ENCODE measurements around the gene ZYX.

ZYX gene

GRCh38 chr7:143367972-143368371, 13.2 kb upstream of the ZYX start:
- Histone ChIP-seq H3K4me1 (ENCODE audit: control insufficient read depth, low read depth, low read length) (peaks cover 4% of the 10 kb centered on the region), H3K27ac (ENCODE audit: low read depth, low read length) (no peak overlapping the region), H2BK5ac (ENCODE audit: low read length) (no peak overlapping the region), H3K23ac (ENCODE audit: low read length) (no peak overlapping the region), H3K36me3 (ENCODE audit: control insufficient read depth, insufficient read depth, low read length) (no peaks in the 10 kb centered on the region), H4K5ac (ENCODE audit: low read length) (no peak overlapping the region), H3K79me1 (ENCODE audit: low read length) (no peaks in the 10 kb centered on the region), H3K4ac (ENCODE audit: low read depth, low read length) (no peak overlapping the region), H2BK120ac (ENCODE audit: low read depth, low read length) (no peak overlapping the region), H3K4me2 (ENCODE audit: low read length) (no peak overlapping the region), H2AK5ac (ENCODE audit: low read length) (no peak overlapping the region), H3K56ac (ENCODE audit: low read length) (no peak overlapping the region), H3K27me3 (ENCODE audit: insufficient read depth, low read length, poor library complexity) (no peaks in the 10 kb centered on the region), H3K4me3 (ENCODE audit: low read length) (no peak overlapping the region), H3K18ac (ENCODE audit: low read length) (no peak overlapping the region), H3K79me2 (ENCODE audit: control insufficient read depth, insufficient read depth, low read length) (no peaks in the 10 kb centered on the region), H2BK15ac (replicated peaks; ENCODE audit: low read depth) (no peak overlapping the region), H4K8ac (ENCODE audit: low read depth, low read length) (no peak overlapping the region), H3K9ac (ENCODE audit: low read length) (no peak overlapping the region)
- DNase-seq = no peak
- WGBS (ENCODE audit: extremely low coverage, insufficient coverage, low lambda C conversion rate) = no CpG with 5 or more reads among the region's 4 CpGs

GRCh38 chr7:143368387-143368786, 12.8 kb upstream of the ZYX start:
- Histone ChIP-seq H4K8ac (ENCODE audit: low read depth, low read length) (no peak overlapping the region), H3K4me3 (ENCODE audit: low read length) (no peak overlapping the region), H3K9ac (ENCODE audit: low read length) (no peak overlapping the region), H3K27me3 (ENCODE audit: insufficient read depth, low read length, poor library complexity) (no peaks in the 10 kb centered on the region), H3K56ac (ENCODE audit: low read length) (no peak overlapping the region), H3K4me1 (ENCODE audit: control insufficient read depth, low read depth, low read length) (peaks cover 2% of the 10 kb centered on the region), H2AK5ac (ENCODE audit: low read length) (no peak overlapping the region), H3K18ac (ENCODE audit: low read length) (no peak overlapping the region), H2BK5ac (ENCODE audit: low read length) (no peak overlapping the region), H3K79me1 (ENCODE audit: low read length) (no peaks in the 10 kb centered on the region), H3K4me2 (ENCODE audit: low read length) (no peak overlapping the region), H3K4ac (ENCODE audit: low read depth, low read length) (no peak overlapping the region), H4K5ac (ENCODE audit: low read length) (no peak overlapping the region), H3K27ac (ENCODE audit: low read depth, low read length) (no peak overlapping the region), H2BK15ac (replicated peaks; ENCODE audit: low read depth) (no peak overlapping the region), H2BK120ac (ENCODE audit: low read depth, low read length) (no peak overlapping the region), H3K23ac (ENCODE audit: low read length) (no peak overlapping the region), H3K79me2 (ENCODE audit: control insufficient read depth, insufficient read depth, low read length) (no peaks in the 10 kb centered on the region), H3K36me3 (ENCODE audit: control insufficient read depth, insufficient read depth, low read length) (no peaks in the 10 kb centered on the region)
- DNase-seq = no peak
- no CpG with 5 or more reads among the region's 1 CpG for WGBS (ENCODE audit: extremely low coverage, insufficient coverage, low lambda C conversion rate)

DNA sequence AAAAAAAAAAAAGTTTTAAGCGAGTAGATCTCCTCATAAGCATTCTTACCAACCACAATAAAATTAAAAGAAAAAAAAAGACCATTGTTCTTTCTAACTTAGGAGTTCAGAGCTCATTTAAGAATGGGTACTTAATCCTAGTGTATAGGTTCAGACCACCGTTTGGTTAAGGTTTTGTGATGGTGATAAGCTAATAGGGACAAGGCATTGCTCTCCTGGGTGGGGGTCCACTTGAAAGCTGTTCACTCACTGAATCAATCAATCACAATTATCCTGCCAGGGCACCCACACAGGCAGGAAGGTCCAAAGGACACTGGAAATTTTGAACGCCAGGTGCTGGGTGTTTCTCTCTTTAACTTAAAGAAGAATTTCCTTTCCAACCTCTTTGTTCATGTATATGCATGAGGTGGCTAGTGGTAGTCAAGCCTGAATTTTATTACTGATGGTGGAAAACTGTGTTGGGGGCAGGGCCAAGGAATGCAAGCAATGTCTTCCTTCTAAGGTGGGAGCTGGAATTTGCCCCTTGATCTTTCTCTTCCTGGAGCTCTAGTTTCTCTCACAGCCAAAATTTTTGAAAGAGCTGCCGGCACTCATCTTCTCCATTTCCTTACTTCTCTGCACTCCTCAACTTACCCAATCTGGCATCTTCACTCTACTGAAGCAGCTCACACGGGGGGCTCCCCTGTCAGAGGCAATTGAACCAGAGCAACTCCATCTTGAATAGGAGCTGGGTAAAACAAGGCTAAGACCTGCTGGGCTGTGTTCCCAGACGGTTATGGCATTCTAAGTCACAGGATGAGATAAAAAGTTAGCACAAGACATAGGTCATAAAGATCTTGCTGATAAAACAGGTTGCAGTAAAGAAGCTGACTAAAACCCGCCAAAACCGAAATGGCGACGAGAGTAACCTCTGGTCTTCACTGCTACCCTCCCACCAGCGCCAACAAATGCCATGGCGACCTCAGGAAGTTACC, 11.2 kb upstream of the ZYX start:
- Histone ChIP-seq H3K4me1 (ENCODE audit: control insufficient read depth, low read depth, low read length) (peaks cover 4% of the 10 kb centered on the region), H3K79me2 (ENCODE audit: control insufficient read depth, insufficient read depth, low read length) (no peaks in the 10 kb centered on the region), H3K27ac (ENCODE audit: low read depth, low read length) (peak overlapping the region; percentile 53), H3K79me1 (ENCODE audit: low read length) (no peaks in the 10 kb centered on the region), H3K4me2 (ENCODE audit: low read length) (no peak overlapping the region), H3K4me3 (ENCODE audit: low read length) (no peak overlapping the region), H3K18ac (ENCODE audit: low read length) (peak overlapping the region; percentile 87), H2BK15ac (replicated peaks; ENCODE audit: low read depth) (no peak overlapping the region), H3K27me3 (ENCODE audit: insufficient read depth, low read length, poor library complexity) (no peaks in the 10 kb centered on the region), H2BK5ac (ENCODE audit: low read length) (no peak overlapping the region), H3K36me3 (ENCODE audit: control insufficient read depth, insufficient read depth, low read length) (no peaks in the 10 kb centered on the region), H3K23ac (ENCODE audit: low read length) (no peak overlapping the region), H4K5ac (ENCODE audit: low read length) (no peak overlapping the region), H2AK5ac (ENCODE audit: low read length) (no peak overlapping the region), H4K8ac (ENCODE audit: low read depth, low read length) (no peak overlapping the region), H3K9ac (ENCODE audit: low read length) (no peak overlapping the region), H3K4ac (ENCODE audit: low read depth, low read length) (no peak overlapping the region), H2BK120ac (ENCODE audit: low read depth, low read length) (peak overlapping the region; percentile 39), H3K56ac (ENCODE audit: low read length) (peak overlapping the region; percentile 27)
- DNase-seq = peak; percentile 87
- WGBS (ENCODE audit: extremely low coverage, insufficient coverage, low lambda C conversion rate) = no CpG with 5 or more reads among the region's 12 CpGs

GRCh38 chr7:143372070-143372469, 9.1 kb upstream of the ZYX start:
- Histone ChIP-seq H3K18ac (ENCODE audit: low read length) (no peak overlapping the region), H2BK15ac (replicated peaks; ENCODE audit: low read depth) (no peak overlapping the region), H3K79me2 (ENCODE audit: control insufficient read depth, insufficient read depth, low read length) (no peaks in the 10 kb centered on the region), H3K27me3 (ENCODE audit: insufficient read depth, low read length, poor library complexity) (no peaks in the 10 kb centered on the region), H3K4me1 (ENCODE audit: control insufficient read depth, low read depth, low read length) (peaks cover 4% of the 10 kb centered on the region), H2AK5ac (ENCODE audit: low read length) (no peak overlapping the region), H4K8ac (ENCODE audit: low read depth, low read length) (no peak overlapping the region), H3K36me3 (ENCODE audit: control insufficient read depth, insufficient read depth, low read length) (no peaks in the 10 kb centered on the region), H3K4me2 (ENCODE audit: low read length) (no peak overlapping the region), H3K4ac (ENCODE audit: low read depth, low read length) (no peak overlapping the region), H3K23ac (ENCODE audit: low read length) (no peak overlapping the region), H3K56ac (ENCODE audit: low read length) (no peak overlapping the region), H2BK5ac (ENCODE audit: low read length) (no peak overlapping the region), H3K79me1 (ENCODE audit: low read length) (no peaks in the 10 kb centered on the region), H3K27ac (ENCODE audit: low read depth, low read length) (no peak overlapping the region), H3K4me3 (ENCODE audit: low read length) (no peak overlapping the region), H2BK120ac (ENCODE audit: low read depth, low read length) (no peak overlapping the region), H4K5ac (ENCODE audit: low read length) (no peak overlapping the region), H3K9ac (ENCODE audit: low read length) (no peak overlapping the region)
- no peak for DNase-seq
- no CpG with 5 or more reads among the region's 4 CpGs for WGBS (ENCODE audit: extremely low coverage, insufficient coverage, low lambda C conversion rate)

DNA sequence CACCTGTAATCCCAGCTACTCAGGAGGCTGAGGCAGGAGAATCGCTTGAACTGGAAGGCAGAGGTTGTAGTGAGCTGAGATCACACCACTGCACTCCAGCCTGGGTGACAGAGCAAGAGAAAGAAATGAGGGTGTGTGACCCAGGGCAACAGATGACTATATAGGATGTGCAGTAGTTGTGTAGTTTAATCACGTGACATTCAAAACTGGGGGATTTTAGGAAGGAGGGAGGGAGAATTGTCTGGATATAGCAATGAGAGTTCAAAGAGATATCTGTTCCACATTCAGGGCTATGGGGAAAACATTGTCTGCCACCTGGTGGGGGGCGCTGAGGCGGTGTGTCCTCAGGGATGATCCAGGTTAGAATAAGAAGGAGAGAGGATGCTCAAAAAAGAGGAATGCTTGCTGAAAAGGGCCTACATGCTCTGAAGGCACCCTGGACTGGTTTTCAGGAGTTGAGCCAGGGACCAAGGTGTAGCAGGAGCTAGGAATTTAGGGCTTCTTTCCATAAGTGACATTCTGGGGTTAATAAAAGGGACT, 7.8 kb upstream of the ZYX start:
- H3K23ac ChIP-seq (ENCODE audit: low read length) = no peak overlapping the region
- H2BK15ac ChIP-seq (replicated peaks; ENCODE audit: low read depth) = no peak overlapping the region
- H2BK5ac ChIP-seq (ENCODE audit: low read length) = no peak overlapping the region
- H3K79me2 ChIP-seq (ENCODE audit: control insufficient read depth, insufficient read depth, low read length) = no peaks in the 10 kb centered on the region
- no peak overlapping the region for H3K9ac ChIP-seq (ENCODE audit: low read length)
- no peak overlapping the region for H2AK5ac ChIP-seq (ENCODE audit: low read length)
- no peak overlapping the region for H4K5ac ChIP-seq (ENCODE audit: low read length)
- no peaks in the 10 kb centered on the region for H3K27me3 ChIP-seq (ENCODE audit: insufficient read depth, low read length, poor library complexity)
- no peak overlapping the region for H3K18ac ChIP-seq (ENCODE audit: low read length)
- H3K4ac ChIP-seq (ENCODE audit: low read depth, low read length) = no peak overlapping the region
- no CpG with 5 or more reads among the region's 4 CpGs for WGBS (ENCODE audit: extremely low coverage, insufficient coverage, low lambda C conversion rate)
- no peak overlapping the region for H3K4me2 ChIP-seq (ENCODE audit: low read length)
- H3K79me1 ChIP-seq (ENCODE audit: low read length) = no peaks in the 10 kb centered on the region
- H3K4me3 ChIP-seq (ENCODE audit: low read length) = no peak overlapping the region
- no peak overlapping the region for H3K27ac ChIP-seq (ENCODE audit: low read depth, low read length)
- no peak overlapping the region for H2BK120ac ChIP-seq (ENCODE audit: low read depth, low read length)
- no peak overlapping the region for H3K56ac ChIP-seq (ENCODE audit: low read length)
- H4K8ac ChIP-seq (ENCODE audit: low read depth, low read length) = no peak overlapping the region
- DNase-seq = no peak
- peaks cover 4% of the 10 kb centered on the region for H3K4me1 ChIP-seq (ENCODE audit: control insufficient read depth, low read depth, low read length)
- H3K36me3 ChIP-seq (ENCODE audit: control insufficient read depth, insufficient read depth, low read length) = no peaks in the 10 kb centered on the region
